WTC11 (cell line): ENCODE measurements around the gene NUDT3.
"Not testable (repeated sequence)": the region's sequence is repeated elsewhere in the genome, so short reads cannot be mapped to it uniquely, and the experiment has no call there.

ENCODE experiments used
- AFF4 ChIP-seq: sonication (generic); formaldehyde crosslinking; IDR thresholded peaks from 2 replicates; pipeline ENCODE4 v1.8.1; 2023; ENCODE audit warnings: mild to moderate bottlenecking, missing genetic modification reagents, borderline replicate concordance
- CBFB ChIP-seq: sonication (generic); formaldehyde crosslinking; IDR thresholded peaks from 2 replicates; pipeline ENCODE4 v1.8.1; 2022; ENCODE audit warnings: mild to moderate bottlenecking, low read depth, missing genetic modification reagents
- CTCF ChIP-seq: fragments of 200-600 bp; IDR thresholded peaks from 2 replicates; pipeline ENCODE4 v1.8.0; 2022; ENCODE audit warnings: antibody characterized with exemption
- E2F5 ChIP-seq: sonication (generic); formaldehyde crosslinking; IDR thresholded peaks from 2 replicates; pipeline ENCODE4 v1.8.1; 2022; ENCODE audit warnings: mild to moderate bottlenecking, moderate library complexity, missing genetic modification reagents
- FOXP1 ChIP-seq: sonication (generic); formaldehyde crosslinking; IDR thresholded peaks from 2 replicates; pipeline ENCODE4 v1.8.0; 2022; ENCODE audit warnings: missing genetic modification reagents, mild to moderate bottlenecking, moderate library complexity, borderline replicate concordance
- GTF2I ChIP-seq: fragments of 250-450 bp; sonication (Bioruptor Pico); conservative IDR thresholded peaks from 2 replicates; pipeline ENCODE4 v1.4.0; 2021; ENCODE audit warnings: mild to moderate bottlenecking
- HMGXB4 ChIP-seq: sonication (generic); formaldehyde crosslinking; IDR thresholded peaks from 2 replicates; pipeline ENCODE4 v1.8.1; 2023; ENCODE audit warnings: mild to moderate bottlenecking, moderate library complexity, missing genetic modification reagents
- SP1 ChIP-seq: sonication (generic); formaldehyde crosslinking; conservative IDR thresholded peaks from 2 replicates; pipeline ENCODE4 v1.8.1; 2022; ENCODE audit warnings: missing genetic modification reagents
- ZNF263 ChIP-seq: sonication (generic); formaldehyde crosslinking; IDR thresholded peaks from 2 replicates; pipeline ENCODE4 v1.8.1; 2022; ENCODE audit warnings: low read depth, mild to moderate bottlenecking, moderate library complexity, missing genetic modification reagents
- ZNF317 ChIP-seq: sonication (generic); formaldehyde crosslinking; IDR thresholded peaks from 2 replicates; pipeline ENCODE4 v1.8.1; 2023; ENCODE audit warnings: low read depth, mild to moderate bottlenecking, moderate library complexity, missing genetic modification reagents, borderline replicate concordance

- TF ChIP-seq CTCF; AFF4 (CRISPR knock-in tag); GTF2I (CRISPR knock-in tag); CBFB (CRISPR knock-in tag); ZNF317; E2F5 (CRISPR knock-in tag); ZNF263 (CRISPR knock-in tag); HMGXB4 (CRISPR knock-in tag); FOXP1 (CRISPR knock-in tag); SP1: not testable (repeated sequence)
Measured at GRCh38 chr6:34245032-34245760, 147.3 kb downstream of the NUDT3 start.
